Retinal pigment epithelial cell (primary cell): ENCODE measurements around the gene MTNR1B.

Experiments used
- DNase-seq: peaks from one replicate; pipeline ENCODE4 v3.0.0-alpha.2; 2010; ENCODE audit warnings: low read depth
- H3K4me3 ChIP-seq: 2 replicates; pipeline ENCODE4 v1.5.1; 2011; ENCODE audit warnings: mild to moderate bottlenecking, low read length, control low read depth, moderate library complexity
- TF ChIP-seq, protein P1 (sequence below): conservative IDR thresholded peaks from 2 replicates; pipeline ENCODE4 v1.5.1; 2011; ENCODE audit warnings: low read depth, low read length, control low read depth, inconsistent platforms

MTNR1B gene

DNA sequence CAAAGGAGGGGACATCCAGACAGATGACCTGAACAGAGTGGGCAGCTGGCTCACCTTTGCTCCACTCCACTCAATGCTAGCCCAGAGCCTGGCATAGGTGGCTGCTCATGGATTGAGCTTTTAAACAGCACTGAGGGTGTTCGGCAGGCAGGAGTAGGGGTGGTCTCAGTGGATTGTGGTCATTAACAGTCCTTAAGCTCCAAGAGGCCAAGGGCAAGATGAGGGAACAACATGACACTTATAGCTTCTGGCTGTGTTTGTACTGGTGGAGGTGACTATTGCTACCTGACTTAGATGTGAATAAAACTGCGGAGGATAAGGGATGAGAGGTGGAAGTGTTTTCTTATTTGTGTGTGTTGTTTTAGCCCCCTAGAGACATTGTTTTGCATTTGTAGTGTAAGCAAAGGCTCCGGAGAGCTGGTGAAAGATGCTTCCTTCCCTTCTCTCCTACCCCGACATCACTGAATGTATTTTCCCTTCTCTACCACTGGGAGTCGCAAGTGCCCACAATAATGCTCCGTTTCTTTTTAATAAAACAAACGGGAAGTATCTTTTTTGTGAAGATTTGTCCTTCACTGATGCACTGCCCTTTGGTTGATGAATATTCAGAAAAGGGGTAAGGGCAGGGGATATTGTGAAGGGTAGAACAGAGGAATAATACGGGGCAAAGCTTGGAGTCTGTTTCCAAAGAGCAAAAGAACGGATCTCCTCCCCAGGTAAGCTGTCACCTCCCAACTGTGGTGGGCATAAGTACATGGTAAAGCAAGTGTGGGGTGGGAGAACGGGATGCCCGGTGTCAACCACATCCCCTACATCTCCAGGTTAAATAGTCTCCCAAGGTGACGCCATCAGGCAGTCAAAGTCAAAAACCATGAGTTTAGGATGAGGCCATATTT lies 27.5 kb upstream of the MTNR1B start:
- DNase-seq: no peak
- TF ChIP-seq, protein P1, sequence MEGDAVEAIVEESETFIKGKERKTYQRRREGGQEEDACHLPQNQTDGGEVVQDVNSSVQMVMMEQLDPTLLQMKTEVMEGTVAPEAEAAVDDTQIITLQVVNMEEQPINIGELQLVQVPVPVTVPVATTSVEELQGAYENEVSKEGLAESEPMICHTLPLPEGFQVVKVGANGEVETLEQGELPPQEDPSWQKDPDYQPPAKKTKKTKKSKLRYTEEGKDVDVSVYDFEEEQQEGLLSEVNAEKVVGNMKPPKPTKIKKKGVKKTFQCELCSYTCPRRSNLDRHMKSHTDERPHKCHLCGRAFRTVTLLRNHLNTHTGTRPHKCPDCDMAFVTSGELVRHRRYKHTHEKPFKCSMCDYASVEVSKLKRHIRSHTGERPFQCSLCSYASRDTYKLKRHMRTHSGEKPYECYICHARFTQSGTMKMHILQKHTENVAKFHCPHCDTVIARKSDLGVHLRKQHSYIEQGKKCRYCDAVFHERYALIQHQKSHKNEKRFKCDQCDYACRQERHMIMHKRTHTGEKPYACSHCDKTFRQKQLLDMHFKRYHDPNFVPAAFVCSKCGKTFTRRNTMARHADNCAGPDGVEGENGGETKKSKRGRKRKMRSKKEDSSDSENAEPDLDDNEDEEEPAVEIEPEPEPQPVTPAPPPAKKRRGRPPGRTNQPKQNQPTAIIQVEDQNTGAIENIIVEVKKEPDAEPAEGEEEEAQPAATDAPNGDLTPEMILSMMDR: peak; percentile 79
- no peak overlapping the region for H3K4me3 ChIP-seq

DNA sequence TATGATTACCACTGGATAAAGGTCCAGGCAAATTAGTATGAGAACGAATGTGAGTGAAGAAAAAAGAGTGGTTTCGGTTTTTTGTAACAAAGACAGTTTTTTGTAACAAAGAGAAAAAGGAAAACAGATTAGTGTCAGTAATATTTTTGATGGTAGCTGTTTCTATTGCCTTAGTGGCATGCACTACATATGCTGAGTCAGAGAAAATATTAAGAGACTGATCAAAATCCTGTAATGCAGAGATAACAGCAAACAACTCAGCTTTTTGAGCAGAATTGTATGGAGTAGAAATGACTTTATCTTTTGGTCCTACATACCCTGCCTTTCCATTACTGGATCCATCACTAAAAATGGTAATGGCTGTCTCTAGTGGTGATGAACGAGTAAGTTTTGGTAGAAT lies 22.7 kb upstream of the MTNR1B start:
- DNase-seq: no peak
- no peak overlapping the region for H3K4me3 ChIP-seq
- TF ChIP-seq, protein P1: no peak

GRCh38 chr11:92948116-92948515 lies 21.3 kb upstream of the MTNR1B start:
- TF ChIP-seq, protein P1: no peak
- no peak for DNase-seq
- no peak overlapping the region for H3K4me3 ChIP-seq

GRCh38 chr11:92954003-92954402 lies 15.4 kb upstream of the MTNR1B start:
- DNase-seq: no peak
- TF ChIP-seq, protein P1: no peak
- no peak overlapping the region for H3K4me3 ChIP-seq

DNA sequence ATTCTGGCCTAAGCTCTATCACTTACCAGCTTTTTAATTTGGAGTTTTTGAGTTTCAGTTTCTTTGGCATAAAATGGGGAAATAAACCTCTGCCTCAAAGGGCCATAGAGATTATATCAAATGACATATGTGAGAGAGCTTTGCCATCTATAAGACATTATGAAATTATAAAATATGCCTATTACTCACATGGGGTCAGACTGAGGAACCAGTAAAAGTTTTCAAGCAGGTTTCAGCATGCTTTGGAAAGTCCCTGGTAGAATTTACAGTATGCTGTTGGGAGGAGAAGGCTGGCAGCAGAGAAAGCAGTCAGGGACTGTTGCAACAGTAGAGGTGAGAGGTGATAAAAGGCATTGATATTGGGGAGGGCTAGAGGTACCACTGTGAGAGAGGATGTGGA lies 13.6 kb upstream of the MTNR1B start:
- no peak overlapping the region for H3K4me3 ChIP-seq
- TF ChIP-seq, protein P1: no peak
- no peak for DNase-seq

DNA sequence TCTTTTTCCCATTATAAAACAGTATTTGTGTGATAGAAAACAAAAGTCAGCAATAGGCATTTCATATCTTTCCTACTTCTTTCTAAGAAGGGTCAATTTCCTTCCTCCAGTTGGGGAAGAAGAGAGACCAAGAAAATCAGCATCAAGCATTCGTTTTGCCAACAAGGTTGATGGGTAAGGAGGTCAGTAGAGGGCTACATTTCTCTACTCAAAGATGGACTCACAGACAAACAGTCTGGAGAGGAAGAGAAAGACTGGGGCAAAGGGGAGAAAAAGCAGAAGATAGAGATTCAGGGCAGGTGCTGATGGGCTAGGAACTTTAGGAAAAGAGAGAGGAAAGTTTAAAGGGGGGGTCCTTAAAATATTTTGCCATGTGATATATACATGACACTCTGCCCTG lies 8.6 kb upstream of the MTNR1B start:
- TF ChIP-seq, protein P1: no peak
- H3K4me3 ChIP-seq: no peak overlapping the region
- DNase-seq: no peak

DNA sequence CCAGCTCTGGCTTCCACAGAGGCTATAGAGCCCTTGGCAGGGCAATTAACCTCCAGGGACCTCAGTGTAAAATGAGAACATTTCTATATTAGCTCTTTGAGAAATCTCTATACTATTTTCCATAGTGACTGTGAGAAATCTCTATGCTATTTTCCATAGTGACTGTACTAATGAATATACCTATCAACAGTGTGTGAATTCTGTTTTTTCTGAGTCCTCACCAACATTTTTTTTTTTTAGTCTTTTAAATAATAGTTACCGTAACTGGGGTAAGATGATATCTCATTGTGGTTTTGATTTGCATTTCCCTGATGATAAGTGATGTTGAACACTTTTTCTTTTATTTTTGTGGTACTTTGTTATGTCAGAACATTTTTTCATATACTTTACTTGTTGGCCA lies 7.0 kb upstream of the MTNR1B start:
- no peak for DNase-seq
- TF ChIP-seq, protein P1: no peak
- no peak overlapping the region for H3K4me3 ChIP-seq
